SW 1271 (cell line): ENCODE measurements around the gene USE1.

Experiments
- DNase-seq, 2 experiments: peaks; one replicate each; lab custom pipeline; 2025; lab: John Stamatoyannopoulos, UW

The USE1 gene

DNA sequence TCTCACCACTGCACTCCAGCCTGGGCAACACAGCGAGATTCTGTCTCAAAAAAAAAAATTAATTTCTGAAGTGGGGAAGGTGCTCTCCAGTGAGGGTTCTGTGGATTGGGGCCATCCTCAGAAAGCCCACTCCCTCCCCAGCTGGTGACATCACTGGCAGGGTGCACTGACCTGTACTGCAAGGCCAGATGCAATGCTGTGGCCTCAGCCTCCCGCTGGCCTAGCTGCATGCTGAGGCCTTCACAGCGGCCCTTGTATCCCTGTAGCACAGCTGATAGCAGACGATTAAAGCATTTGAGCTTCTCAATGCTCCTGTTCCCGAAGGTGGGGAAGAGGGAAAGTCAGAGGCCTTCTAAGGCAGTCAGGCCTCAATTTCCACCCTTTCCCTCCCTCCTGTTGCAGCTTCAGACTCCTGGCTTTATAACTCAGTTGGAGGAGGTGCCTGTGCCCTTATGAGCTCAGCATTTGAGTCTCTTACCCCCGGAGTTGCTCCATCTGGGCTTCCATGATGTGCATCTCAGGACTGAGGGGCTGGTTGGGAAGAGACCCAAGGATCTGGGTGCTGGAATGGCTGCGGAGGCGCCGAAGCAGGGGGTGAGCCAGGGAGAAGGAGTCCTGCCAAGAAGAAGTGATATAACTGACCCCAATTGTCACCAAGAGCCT is 44.1 kb downstream of the USE1 start:
- DNase-seq = peak in 1 of 2 experiments; percentile 33

DNA sequence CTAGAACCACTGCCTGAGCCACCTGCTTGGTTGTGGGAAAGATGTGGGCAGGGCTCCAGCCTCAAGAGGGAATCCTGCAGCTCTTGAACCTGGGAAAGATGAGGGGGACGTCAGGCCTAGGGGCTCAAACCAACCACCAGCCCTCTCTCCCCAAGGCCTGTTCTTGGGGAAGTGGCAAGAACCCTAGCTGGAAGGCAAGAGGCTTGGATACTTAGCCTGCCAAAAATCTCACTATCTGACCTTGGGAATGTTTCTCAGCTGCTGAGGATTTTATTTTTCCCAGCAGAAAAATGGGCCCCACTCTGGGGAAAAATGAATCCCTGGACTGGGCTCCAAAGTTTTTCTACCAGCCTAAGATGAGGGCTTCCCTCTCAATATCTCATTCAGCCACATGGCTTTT is 44.8 kb downstream of the USE1 start:
- DNase-seq = no peak

DNA sequence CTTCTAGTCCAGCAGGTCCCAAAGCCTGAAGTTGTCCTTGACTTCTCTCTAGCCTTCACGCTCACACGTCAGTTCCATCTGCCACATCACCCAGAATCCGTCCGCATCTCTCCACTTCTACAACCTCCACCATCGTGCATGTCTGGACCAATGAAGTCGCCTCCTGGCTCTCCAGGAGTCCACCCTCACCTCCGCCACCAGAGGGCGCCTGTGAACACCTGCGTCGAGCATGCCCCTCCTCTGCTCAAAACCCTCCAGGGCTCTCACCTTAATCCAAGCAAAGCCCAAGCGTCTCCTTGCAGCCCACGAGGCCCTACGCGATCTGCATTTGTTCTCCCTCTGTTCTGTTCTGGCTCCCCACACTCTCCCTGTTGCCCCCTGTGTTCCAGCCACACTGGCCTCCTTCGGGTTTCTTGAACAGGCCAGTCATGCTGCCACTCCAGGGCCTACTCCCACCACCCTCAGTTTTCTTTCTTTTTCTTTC is 45.7 kb downstream of the USE1 start:
- DNase-seq = peak; percentile 58 to 59

DNA sequence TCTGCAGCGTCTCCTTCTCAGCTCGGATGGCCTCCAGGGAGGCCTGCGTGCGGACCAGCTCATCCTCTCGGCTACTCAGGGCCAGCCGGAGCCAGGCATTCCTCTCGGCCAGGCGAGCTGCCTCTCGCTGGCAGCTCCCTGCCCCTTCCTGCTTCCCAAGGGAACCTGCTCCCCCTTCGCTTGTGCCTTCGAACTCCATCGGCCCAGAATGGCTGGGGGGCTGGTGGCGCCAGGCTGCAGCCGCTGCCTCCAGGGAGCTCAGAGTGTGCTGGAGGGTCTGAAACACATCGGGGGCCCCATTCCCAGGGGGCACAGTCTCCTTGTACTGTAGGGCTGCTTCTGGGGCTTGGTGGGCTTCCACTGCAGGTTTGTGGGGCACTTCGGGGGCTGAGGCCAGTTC is 47.4 kb downstream of the USE1 start:
- DNase-seq = no peak

DNA sequence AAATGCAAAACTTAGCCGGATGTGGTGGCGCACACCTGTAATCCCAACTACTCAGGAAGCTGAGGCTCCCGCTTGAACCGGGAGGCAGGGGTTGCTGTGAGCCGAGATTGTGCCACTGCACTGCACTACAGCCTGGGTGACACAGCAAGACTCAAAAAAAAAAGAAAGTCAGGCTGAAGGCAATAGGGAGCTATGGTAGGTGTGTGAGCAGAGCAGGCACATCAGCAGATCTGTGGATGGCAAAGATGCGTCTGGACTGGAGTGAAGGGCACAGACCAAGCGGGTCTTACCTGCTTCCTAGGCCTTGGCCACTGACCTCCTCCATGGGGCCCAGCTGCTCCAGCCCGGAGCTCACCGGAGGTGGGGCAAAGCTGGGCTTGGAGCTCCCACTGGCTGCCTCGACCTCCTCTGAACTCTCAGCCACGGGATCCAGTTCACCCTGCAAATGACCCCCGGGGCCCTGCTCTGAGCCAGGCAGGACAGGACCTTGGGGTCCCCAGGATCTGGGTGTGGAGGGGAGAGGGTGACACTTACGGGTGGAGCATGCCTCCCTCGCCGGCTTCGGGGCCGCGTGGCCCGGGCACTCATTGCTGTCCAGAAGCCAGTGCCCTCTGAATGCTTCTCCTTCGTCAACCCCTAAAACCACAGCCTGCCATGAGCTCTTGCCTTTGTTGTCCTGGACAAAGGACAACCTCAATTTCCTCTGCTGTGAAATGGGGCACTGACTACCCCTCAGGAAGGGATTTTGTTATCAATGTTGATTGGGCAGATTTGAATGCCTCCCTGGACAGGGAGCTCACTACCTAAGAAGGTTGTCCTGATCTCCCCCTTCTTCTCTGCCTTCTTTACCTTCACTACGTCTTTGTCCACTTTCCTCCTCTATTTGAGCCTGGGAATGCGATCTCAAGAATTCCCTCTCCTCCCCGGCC is 48.8 kb downstream of the USE1 start:
- no peak for DNase-seq

DNA sequence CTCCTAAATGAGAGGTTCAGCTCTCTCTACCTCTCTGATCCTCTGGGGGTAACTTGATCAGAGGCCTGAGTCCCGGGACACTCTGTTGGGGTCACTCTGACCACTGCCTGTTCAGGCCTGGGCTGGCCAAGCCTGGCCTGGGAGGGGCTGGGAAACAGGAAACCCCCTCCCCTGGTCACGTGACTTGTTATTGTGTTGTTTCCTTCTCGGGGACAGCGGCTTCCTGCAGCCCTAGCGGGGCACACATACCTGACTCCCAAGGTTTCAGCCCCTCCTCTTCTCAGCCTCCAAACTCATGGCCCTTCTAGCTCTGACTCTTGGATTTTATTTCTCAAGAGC is 49.5 kb downstream of the USE1 start, which contains the start of gene USHBP1:
USHBP1 (minus strand) TSS at position 105 of the 339 bp plus-strand sequence. CDS start 446 bp downstream, outside the sequence.
- DNase-seq = no peak

DNA sequence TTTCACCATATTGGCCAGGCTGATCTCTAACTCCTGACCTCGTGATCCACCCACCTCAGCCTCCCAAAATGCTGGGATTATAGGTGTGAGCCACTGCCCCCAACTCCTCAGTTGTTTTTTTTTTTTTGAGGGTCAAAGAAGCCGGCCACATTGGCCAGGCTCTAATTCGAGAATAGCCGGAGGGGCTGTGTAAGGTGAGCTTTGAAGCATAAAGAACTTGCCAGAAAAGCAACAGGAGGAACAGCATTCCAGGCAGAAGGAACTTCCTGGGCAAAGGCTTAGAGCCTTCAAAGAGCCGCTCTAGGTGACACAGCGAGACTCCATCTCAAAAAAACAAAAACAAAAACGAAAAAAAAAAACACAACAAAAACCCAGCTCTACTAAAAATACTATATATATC is 50.9 kb downstream of the USE1 start:
- DNase-seq = no peak

DNA sequence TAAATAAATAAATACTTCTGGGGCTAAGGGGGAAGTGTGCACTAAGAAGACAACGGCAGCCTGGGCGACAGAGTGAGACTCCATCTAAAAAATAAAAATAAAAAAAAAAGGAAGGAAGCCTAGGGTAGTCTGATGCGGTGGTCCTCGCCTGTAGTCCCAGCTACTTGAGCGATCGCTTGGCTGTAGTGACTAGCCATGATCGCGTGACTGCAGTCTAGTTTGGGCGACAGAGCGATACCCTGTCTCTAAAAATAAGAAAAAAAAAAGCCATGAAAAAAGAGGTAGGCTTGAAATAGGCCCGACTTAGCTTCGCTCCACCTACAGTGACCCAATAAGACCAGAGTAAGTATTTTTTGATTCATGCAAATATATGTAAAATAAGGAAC is 51.4 kb downstream of the USE1 start:
- DNase-seq = no peak

DNA sequence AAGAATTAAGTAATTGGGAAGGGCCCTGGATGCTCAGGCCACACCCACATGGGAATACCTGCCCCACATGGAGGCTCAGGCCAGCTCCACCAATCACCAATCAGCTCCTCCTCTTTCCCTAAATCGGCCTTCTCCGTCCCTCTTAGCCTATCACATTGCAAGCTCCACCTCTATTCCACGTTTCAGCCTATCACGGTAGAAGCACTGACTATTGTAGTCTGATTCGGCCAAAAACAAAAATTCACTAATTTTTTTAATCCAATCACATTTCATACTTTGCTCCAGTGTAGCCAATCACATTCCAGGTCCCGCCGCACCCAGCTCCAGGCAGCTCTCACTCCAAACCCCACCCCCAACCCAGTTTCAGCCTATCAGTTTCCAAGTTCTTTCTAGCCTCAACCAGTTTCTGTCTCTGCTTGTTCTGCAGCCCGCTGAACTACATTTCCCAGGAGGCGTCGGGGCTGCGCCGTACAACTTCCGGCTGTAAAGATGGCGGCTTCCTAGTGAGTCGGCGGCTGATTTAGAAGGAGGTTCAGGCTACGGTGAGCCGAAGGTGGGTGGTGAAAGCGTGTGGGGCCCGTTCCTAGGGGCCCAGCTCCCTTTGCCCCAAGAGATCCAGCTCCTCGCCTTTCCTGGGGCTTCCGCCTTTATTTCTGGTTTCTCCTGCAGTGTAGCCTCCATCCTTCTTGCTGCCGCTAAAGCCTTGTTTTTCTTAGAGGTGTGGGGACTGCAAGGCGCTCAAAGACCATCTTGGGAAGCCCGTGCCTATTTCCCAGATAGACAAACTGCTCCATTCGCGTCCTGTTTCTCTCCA is 52.0 kb downstream of the USE1 start, which contains the start of gene BABAM1:
BABAM1 (plus strand) TSS at position 469 of the 814 bp plus-strand sequence. CDS start 1,364 bp downstream, outside the sequence.
- DNase-seq = peak; percentile 95 to 99

DNA sequence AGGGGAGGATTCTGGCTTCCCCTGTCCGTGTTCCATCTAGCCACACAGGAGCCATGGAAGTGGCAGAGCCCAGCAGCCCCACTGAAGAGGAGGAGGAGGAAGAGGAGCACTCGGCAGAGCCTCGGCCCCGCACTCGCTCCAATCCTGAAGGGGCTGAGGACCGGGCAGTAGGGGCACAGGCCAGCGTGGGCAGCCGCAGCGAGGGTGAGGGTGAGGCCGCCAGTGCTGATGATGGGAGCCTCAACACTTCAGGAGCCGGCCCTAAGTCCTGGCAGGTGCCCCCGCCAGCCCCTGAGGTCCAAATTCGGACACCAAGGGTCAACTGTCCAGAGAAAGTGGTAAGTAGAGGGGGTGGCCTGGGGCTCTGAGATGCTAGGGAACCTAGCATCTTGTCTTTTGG is 53.6 kb downstream of the USE1 start:
- no peak for DNase-seq
